ENCODE data around the gene MYZAP. TPM values are rescaled to one million over a fixed set of nuclear protein-coding genes. Genes with fewer than 3 reads are reported as not detected.

MYZAP gene
- total and polyA plus RNA-seq, 2 of the 8 experiments (the other 6 are each of a cell fraction or from before 2014, with no cell fraction given) = 0.41 to 0.65 TPM

GRCh38 chr15:57583282-57583681, 8.4 kb upstream of the MYZAP start:
- no peak overlapping the region for H2AFZ ChIP-seq (ENCODE audit: low read length)
- no peak overlapping the region for H2BK20ac ChIP-seq (ENCODE audit: low read length)
- FAIRE-seq = no peak

More at GRCh38 chr15:57583282-57583681, 8.4 kb upstream of the MYZAP start:
- Histone ChIP-seq H3K23me2 (ENCODE audit: low read depth, low read length) (no peaks in the 10 kb centered on the region), H3K4me3 (ENCODE audit: extremely low read depth in 1 of 4, insufficient read depth in 2 of 4, low read depth in 3 of 4, low read length in 4 of 4) (no peak overlapping the region), H3K18ac (ENCODE audit: extremely low read depth, low read length) (no peak overlapping the region), H3K79me2 (ENCODE audit: control insufficient read depth in 1 of 2, insufficient read depth in 2 of 2, low read length in 2 of 2) (no peaks in the 10 kb centered on the region), H2AK5ac (ENCODE audit: low read depth, low read length) (no peak overlapping the region), H2BK12ac (ENCODE audit: low read depth, low read length) (no peak overlapping the region), H3K27ac (ENCODE audit: low read depth, low read length) (no peak overlapping the region), H3K23ac (ENCODE audit: insufficient read length) (no peak overlapping the region), H3K14ac (ENCODE audit: insufficient read length) (no peak overlapping the region), H3K4me1 (replicated peaks in 1 of 4; ENCODE audit: control insufficient read depth in 3 of 4, insufficient read depth in 4 of 4, low read length in 3 of 4) (no peaks in the 10 kb centered on the region), H4K5ac (ENCODE audit: insufficient read length, low read depth, low read length) (no peak overlapping the region), H4K91ac (replicated peaks; ENCODE audit: insufficient read length, low read length) (no peak overlapping the region), H2BK15ac (ENCODE audit: low read length) (no peak overlapping the region), H3K56ac (replicated peaks; ENCODE audit: insufficient read length, low read depth, low read length) (no peak overlapping the region), H3K9me3 (ENCODE audit: insufficient read depth in 2 of 2, low read depth in 1 of 2, low read length in 1 of 2) (no peaks in the 10 kb centered on the region), H4K20me1 (replicated peaks in 1 of 2; ENCODE audit: control insufficient read depth in 1 of 2, insufficient read depth in 2 of 2, low read length in 2 of 2) (no peaks in the 10 kb centered on the region), H2BK120ac (replicated peaks; ENCODE audit: low read depth, low read length) (no peak overlapping the region), H3K36me3 (ENCODE audit: control insufficient read depth in 2 of 4, insufficient read depth in 4 of 4, low read length in 3 of 4) (no peaks in the 10 kb centered on the region), H2BK5ac (ENCODE audit: low read depth, low read length) (no peak overlapping the region), H3K27me3 (replicated peaks in 1 of 4; ENCODE audit: control insufficient read depth in 3 of 4, extremely low read depth in 1 of 4, insufficient read depth in 3 of 4, low read length in 3 of 4) (no peaks in the 10 kb centered on the region), H3K4me2 (ENCODE audit: insufficient read depth in 1 of 2, low read depth in 2 of 2, low read length in 2 of 2) (no peak overlapping the region), H3K4ac (replicated peaks; ENCODE audit: insufficient read length, low read depth, low read length) (no peak overlapping the region), H4K8ac (ENCODE audit: extremely low read depth, insufficient read depth, low read length) (no peak overlapping the region), H3K79me1 (ENCODE audit: low read depth, low read length) (no peaks in the 10 kb centered on the region), H3K9ac (replicated peaks in 1 of 4; ENCODE audit: extremely low read depth in 1 of 4, low read depth in 3 of 4, low read length in 3 of 4) (no peak overlapping the region)
- no peak for TF ChIP-seq TAF7 (optimal IDR thresholded peaks at IDR 0.05; ENCODE audit: borderline replicate concordance, low read depth, low read length)
- no peak for TF ChIP-seq E2F6 (IDR thresholded peaks at IDR 0.05)
- no peak for TF ChIP-seq SIN3A (conservative IDR thresholded peaks at IDR 0.05 in 1 of 2, IDR thresholded peaks at IDR 0.05 in 1 of 2; ENCODE audit: low read depth in 1 of 2, low read length in 2 of 2)
- TF ChIP-seq POLR2A (IDR thresholded peaks at IDR 0.05; ENCODE audit: control extremely low read depth in 1 of 2, low read depth in 2 of 2, low read length in 2 of 2) = no peak
- TF ChIP-seq CTCF (IDR thresholded peaks at IDR 0.05; ENCODE audit: control extremely low read depth in 1 of 3, insufficient read depth in 1 of 3, low read depth in 1 of 3, low read length in 3 of 3) = no peak
- TF ChIP-seq SRF (IDR thresholded peaks at IDR 0.05; ENCODE audit: low read depth, low read length) = no peak
- no peak for TF ChIP-seq TBP (IDR thresholded peaks at IDR 0.05; ENCODE audit: low read depth, low read length)
- no peak for TF ChIP-seq EGR1 (IDR thresholded peaks at IDR 0.05; ENCODE audit: borderline replicate concordance, low read depth, low read length)
- no peak for TF ChIP-seq NRF1 (IDR thresholded peaks at IDR 0.05; ENCODE audit: low read depth, low read length)
- no peak for TF ChIP-seq HDAC6 (IDR thresholded peaks at IDR 0.05; ENCODE audit: low read depth, low read length)
- POLR2A ChIA-PET (ENCODE audit: partially characterized antibody) = no interaction called here
- no peak for DNase-seq (ENCODE audit: low read depth in 1 of 2, low spot score in 2 of 2)
- CTCF ChIA-PET (ENCODE audit: partially characterized antibody) = interaction anchor here (0.9 to 1.7 kb wide), 3 partner anchors 23 to 32 kb away, joined by 3 to 5 read pairs (median 4); no protein-coding TSS in a partner anchor
- 80% methylated on average over 2 of the region's 2 CpGs; no CpG with 5 or more reads in 1 of the 2 experiments for WGBS, 2 experiments (ENCODE audit: extremely low coverage in 1 of 2, insufficient coverage in 1 of 2, insufficient read length in 1 of 2, insufficient replicate concordance in 2 of 2, low coverage in 1 of 2, low lambda C conversion rate in 2 of 2, missing lambda C conversion rate in 1 of 2)

All from H1 (cell line).